NT2/D1 (cell line): ENCODE measurements around the gene GFOD2.

Source experiments
- YY1 ChIP-seq: IDR thresholded peaks from 2 replicates; pipeline ENCODE4 v1.6.1; 2011; ENCODE audit not compliant: insufficient read length, insufficient read depth
- ZNF274 ChIP-seq: IDR thresholded peaks from 2 replicates; pipeline ENCODE4 v1.6.1; 2011; ENCODE audit warnings: mild to moderate bottlenecking, low read depth, low read length

GRCh38 chr16:67703626-67704025 is 15.5 kb downstream of the GFOD2 start:
- TF ChIP-seq YY1 (no peak), ZNF274 (no peak)
